Measurements from ENCODE around the gene STAMBPL1.
"Not testable (repeated sequence)": the region's sequence is repeated elsewhere in the genome, so short reads cannot be mapped to it uniquely, and the experiment has no call there.

STAMBPL1 gene

GRCh38 chr10:88858491-88858890 lies 21.6 kb upstream of the STAMBPL1 start:
- DNase-seq: no peak

- no peak for DNase-seq
Measured at GRCh38 chr10:88861036-88861435, 19.0 kb upstream of the STAMBPL1 start.

- DNase-seq: no peak
Measured at GRCh38 chr10:88865281-88865876, 14.7 kb upstream of the STAMBPL1 start.

- DNase-seq: no peak
Measured at GRCh38 chr10:88866454-88866853, 13.6 kb upstream of the STAMBPL1 start.

GRCh38 chr10:88870089-88870488 lies 10.0 kb upstream of the STAMBPL1 start:
- DNase-seq: no peak

- DNase-seq: no peak
Measured at GRCh38 chr10:88873757-88874156, 6.3 kb upstream of the STAMBPL1 start.

DNA sequence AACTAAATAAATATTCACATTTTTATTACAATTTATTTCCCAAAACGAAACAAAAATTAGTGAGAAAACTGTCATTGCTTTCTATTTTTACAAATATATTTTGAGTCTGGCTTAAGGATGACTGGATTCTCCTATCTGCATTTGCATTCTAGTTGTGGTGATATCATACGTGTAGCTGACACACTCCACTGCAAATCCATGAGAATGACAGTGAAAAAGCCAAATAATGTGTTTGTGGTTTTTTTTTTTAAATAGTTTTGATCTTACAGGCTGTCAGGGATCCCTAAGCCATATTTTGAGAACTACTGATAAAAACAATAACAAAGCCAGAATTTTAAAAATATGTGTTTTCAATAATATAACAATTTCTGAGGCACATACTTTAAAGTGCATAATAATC lies 5.8 kb upstream of the STAMBPL1 start:
- no peak for DNase-seq

DNA sequence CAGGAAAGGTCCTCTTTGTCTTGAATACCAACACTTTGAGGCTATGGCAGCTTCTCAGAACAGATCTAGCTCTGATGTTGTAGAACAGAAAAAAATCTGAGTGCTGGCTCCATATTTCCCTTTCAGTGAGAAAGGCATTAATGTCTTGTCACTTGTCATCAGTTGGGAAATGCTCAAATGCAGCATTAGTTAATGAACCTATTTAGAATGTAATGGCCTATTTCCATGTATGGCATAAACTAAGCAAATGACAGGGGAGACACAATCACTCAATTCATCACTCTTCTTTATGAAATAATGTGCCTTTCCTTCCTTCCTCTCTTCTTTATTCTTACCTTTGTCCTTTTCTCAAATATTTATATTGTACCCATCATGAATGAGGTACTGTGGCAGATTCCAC lies 5.0 kb upstream of the STAMBPL1 start:
- no peak for DNase-seq

DNA sequence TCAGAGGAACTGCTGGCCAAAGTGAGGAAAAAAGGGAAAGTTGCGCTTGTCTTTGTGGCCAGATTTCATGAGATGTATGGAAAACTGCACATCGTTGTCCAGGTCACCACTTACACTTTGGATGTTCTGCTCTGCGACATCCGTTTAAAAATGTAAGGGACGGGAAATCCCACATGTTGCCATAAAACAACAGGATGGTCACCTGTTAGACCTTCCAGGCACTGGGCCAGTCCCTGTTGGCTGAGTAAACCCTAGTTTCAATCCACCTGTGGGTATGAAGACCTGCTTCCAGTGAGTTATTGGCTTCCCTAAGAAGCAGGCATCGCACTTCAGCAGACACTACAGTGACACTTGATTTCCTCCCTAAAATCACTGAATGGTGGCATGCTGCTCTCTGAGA lies 2.7 kb upstream of the STAMBPL1 start:
- no peak for DNase-seq

DNA sequence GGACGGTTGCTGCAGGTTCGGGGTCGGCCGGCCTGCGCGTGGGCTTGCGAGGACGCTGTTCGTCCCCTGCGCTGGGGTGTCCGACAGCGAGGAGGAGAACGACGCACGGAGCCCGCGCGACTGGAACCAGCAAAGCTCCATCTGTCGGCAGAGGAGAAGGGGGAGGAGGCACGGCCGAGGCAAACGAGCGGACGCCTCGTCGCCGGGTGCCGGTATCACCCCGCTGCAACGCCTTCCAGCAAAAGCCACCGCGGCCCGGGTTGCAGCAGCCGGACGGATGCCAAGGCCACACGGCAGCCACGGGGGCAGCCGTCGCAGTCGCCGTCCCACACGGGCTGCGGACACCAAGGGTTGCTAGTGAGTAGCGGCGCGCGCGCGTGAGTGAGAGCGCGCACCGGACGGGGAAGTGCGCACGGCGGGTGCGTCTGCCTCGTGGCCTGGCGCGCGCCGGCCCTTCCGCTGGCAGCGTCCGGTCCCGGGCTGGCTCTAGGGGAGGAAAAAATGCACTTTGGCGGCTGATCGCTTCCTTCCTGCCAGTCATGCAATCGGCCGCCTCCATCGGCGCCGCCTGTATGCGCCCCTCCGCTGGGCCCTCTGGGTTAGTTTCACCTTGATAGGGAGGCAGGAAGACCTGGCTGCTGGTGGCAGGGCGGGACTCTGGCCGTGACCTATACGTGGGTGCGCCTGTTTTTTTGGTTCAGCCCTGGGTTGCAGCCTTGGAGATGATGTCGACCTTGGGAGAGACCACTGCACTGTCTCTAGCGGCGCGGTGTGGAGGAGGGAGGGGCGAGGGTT lies 434 bp downstream of the STAMBPL1 start:
- peak; percentile 70 for DNase-seq

GRCh38 chr10:88881320-88881719 lies 1.3 kb downstream of the STAMBPL1 start:
- no peak for DNase-seq

DNA sequence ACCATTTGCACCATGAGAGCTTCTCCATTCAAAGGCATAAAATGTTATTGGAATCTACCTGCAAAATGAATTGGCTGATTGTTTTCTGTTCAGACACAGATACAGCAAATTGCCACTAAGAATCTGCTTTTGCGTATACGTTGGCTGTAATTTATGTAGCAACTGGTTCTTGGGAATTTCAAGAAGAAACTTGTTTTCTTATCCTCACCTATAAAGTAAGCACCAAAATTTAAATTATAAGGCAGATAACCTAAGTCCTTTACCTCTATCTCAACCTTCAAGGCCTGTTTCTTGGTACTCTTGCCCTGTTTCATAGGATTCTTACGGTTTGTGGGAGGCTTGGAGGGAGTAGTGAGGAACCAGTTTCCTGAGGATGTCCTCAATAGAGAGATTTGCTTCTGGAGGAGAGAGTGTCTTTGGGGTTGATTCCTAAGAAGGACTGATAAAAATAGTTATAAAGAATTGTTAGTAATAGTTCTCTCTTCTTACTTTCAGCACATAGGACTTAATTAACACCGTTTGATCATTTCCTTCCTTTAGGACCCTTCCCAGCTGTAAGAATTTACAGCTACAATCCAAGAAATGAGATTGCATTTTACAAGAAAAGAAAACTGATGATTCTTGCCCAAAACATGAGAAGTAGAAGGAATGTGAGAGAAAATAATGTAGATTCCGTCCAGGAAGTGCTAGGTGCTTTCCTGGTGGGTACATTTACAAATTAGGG lies 2.0 kb downstream of the STAMBPL1 start:
- DNase-seq: no peak

DNA sequence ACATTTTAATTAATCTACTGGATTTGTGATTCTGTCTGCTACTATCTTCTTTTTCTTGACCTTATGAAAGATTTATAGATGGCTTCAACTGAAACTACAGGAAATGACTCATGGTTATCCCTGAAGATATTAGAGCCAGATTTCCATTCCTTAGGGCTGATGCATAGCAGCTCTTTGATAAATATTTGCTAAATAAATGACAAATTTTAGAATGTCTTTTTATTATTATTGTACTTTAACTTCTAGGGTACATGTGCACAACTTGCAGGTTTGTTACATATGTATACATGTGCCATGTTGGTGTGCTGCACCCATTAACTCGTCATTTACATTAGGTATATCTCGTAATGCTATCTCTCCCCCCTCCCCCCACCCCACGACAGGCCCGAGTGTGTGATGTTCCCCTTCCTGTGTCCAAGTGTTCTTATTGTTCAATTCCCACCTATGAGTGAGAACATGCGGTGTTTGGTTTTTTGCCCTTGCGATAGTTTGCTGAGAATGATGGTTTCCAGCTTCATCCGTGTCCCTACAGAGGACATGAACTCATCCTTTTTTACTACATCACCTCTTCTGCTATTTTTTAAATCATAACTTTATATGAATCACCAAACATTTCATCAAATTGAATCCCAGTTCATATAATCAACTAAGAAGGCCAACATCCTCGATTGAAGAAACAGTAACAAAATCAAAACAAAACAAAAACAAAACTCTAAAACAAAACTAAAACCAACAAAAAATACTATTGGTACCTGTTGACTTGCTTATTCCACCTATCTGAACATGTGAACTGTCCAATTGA lies 2.8 kb downstream of the STAMBPL1 start:
- DNase-seq: not testable (repeated sequence)

DNA sequence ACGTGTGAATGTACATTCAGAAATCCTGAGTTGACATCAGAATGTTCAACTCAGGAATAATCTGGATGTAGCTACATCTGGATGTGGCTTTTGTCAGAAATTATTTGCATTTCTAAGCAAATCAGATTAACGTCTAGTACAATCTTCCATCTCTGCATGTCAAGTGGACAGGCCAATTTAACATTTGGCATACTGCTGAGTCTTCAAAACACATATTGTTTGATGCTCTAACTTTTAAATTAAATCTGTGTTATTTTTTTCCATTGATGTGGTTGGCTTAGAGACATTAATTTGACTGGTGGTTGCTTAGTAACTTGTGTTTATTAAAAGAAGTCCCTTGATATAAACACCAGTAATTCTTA lies 3.4 kb downstream of the STAMBPL1 start:
- no peak for DNase-seq

DNA sequence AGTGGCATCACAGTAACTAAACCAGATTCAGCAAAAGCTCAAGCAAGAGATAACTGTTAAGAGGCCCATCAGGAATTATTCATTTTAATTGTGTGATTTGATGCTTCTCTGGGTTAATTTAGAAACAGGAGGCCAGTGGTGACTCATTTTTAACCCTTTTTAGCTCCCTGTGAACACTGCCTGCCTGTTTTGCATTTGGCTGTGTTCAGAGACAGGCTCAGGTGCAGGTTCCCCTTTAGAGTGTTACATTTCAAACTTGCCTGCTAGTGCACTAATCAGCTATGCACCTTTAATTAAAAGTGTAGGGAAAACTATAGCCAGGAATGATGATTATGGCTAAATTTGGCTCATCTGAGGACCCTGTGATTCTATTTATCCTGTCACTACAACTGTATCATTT lies 6.5 kb downstream of the STAMBPL1 start:
- no peak for DNase-seq

- no peak for DNase-seq
Measured at GRCh38 chr10:88888810-88889445, 8.9 kb downstream of the STAMBPL1 start.

DNA sequence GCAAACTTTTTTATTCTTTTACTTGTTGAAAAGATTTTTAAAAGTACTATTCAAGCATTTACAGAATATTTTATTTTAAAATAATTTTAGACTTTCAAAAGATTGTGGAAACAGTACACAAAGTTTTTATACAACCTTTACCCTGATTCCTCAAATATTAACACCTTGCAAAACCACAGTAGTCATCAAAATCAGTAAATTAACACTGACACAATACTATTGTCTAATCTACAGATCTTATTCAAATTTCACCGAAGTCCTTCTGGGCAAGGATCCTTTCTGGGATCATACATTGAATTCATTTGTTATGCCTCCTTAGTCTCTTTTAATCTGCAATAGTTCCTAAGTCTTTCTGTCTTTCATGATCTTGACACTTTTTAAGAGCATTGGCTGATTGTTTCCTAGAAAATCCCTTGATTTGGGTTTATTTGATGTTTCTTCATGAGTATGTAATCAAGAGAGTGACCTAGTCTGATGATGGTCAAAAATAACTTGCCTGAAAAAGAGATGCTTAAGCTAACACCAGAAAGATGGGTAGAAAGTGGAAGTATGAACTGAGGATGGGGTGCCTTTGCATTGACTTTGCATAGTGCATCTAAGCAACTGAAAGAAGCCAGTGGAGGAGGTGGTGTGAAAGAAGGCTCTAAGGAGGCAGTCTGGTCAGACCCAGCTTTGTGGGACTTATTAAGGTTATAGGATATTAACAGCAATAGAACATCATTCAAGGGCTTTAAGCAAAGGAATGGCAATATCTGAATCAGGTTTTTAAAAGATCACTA lies 9.7 kb downstream of the STAMBPL1 start:
- no peak for DNase-seq

- DNase-seq: no peak
Measured at GRCh38 chr10:88890681-88891381, 10.8 kb downstream of the STAMBPL1 start.

DNA sequence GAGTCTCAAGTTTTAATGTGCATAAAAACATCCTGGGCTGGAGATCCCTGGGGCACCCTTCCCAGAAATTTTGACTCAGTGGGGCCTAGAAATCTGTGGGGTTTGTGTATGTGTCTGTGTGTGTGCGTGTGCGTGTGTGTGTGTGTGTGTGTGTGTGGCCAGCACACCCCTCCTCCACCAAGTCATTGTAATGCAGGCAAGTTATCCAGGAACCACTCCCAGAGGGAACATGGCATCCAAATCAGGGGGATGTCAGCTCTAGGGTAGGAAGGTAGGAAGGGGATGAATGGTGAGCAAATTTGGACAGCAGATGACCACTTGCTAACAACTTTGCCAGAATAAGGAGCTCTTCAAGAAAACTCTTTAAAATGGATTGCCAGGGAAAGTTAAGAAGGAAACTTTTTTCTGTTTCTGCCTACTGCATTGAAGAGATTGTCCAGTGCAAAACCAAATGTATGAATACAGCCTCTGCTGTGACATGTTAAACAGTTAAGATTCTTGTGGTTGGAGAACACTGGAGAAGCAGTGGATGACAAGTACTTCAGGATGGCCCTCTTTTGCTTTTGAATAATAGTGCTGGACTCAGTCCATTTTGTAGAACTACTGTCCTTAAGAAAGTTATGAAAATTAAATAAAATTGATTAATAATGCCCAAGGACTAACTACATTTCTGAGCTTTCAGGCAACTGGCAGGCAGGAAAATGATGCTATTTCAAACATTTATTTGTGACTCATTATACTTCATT lies 12.3 kb downstream of the STAMBPL1 start:
- no peak for DNase-seq

GRCh38 chr10:88893611-88894010 lies 13.6 kb downstream of the STAMBPL1 start:
- no peak for DNase-seq

GRCh38 chr10:88895250-88895649 lies 15.2 kb downstream of the STAMBPL1 start:
- no peak for DNase-seq

Measured in activated naive CD4-positive, alpha-beta T cell treated with anti-CD3 and anti-CD28 coated beads, Interleukin-2, amount 50 U/mL, for 16 hours (primary cell).